Large intestine (tissue), 3 donors: Measurements from ENCODE around the gene MXRA7. TPM values are rescaled to one million over a fixed set of nuclear protein-coding genes. Genes with fewer than 3 reads are reported as not detected.
"Not testable (repeated sequence)": the region's sequence is repeated elsewhere in the genome, so short reads cannot be mapped to it uniquely, and the experiment has no call there.

Experiments used
- DNase-seq, 2 donors: peaks; one replicate each; pipeline versions ENCODE4 v3.0.0 to v3.0.0-alpha.2; 2013
- H3K27ac ChIP-seq: one replicate; pipeline ENCODE4 v1.5.1; 2013; ENCODE audit warnings: low read length
- H3K27me3 ChIP-seq: 2 replicates; pipeline ENCODE4 v1.6.1; 2013; ENCODE audit warnings: low read length; ENCODE audit not compliant: control insufficient read depth, insufficient read depth
- H3K36me3 ChIP-seq: 2 replicates; pipeline ENCODE4 v1.6.1; 2013; ENCODE audit warnings: low read length; ENCODE audit not compliant: control insufficient read depth, insufficient read depth
- H3K4me1 ChIP-seq: one replicate; pipeline ENCODE4 v1.6.1; 2013; ENCODE audit warnings: low read length; ENCODE audit not compliant: control insufficient read depth, insufficient read depth
- H3K4me3 ChIP-seq: one replicate; pipeline ENCODE4 v1.5.1; 2013; ENCODE audit warnings: low read length
- H3K9me3 ChIP-seq: one replicate; pipeline ENCODE4 v1.6.1; 2013; ENCODE audit warnings: mild to moderate bottlenecking, low read depth, low read length, moderate library complexity; ENCODE audit not compliant: control insufficient read depth
- WGBS: methylation state at CpG from one replicate; pipeline ENCODE4 v1.1.5; 2013; ENCODE audit warnings: low lambda C conversion rate; ENCODE audit not compliant: insufficient coverage; 5-methylcytosine and 5-hydroxymethylcytosine counted together
- polyA plus RNA-seq: library from polyadenylated mRNA; unstranded; fragments of 120-200 nt; gene quantifications from one replicate; pipeline ENCODE4 v1.2.1, GENCODE V29; 2013

MXRA7 gene
- polyA plus RNA-seq, 1 donor, result 55.5 TPM

DNA sequence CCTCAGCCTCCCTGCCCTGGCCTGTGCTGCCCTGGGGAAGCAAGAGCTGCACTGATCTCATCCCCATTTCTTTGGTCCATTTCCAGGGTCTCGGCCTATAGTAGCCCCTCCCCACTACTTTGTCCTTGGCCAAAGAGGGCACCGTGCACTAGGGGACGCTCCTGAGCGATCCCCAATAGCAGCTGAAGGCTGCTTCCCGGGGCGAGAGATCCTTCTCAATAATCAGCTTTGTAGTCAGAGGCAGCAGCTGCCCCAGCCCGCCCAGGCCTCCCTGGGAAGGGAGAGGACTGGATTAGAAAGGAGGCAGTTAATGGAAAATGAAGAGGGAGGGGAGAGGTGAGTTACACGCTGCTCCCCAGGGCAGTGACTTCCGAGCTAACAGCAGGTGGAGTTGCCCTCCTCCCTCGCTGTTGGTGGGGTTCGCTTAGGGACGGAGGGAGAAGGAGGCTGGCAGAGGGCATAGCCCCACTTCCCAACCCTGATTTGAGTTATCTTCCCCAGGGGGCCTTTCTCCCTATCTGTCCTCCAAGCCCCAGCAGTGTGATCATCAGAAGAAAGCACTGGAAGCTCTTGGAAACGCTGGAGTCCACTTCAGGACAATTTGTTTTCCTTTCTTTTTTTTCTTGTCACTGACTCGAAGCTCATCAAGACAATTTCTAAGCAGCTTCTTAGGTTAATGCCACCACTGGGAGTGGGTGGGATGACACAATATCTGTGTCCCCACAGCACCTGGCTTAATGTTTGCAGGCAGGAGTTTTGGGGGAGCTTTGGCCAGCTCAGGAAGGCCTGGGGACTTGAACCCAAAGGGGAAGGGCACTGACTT lies 2.6 kb downstream of the MXRA7 start:
- Histone ChIP-seq H3K4me3 (no peak overlapping the region), H3K27ac (peak overlapping the region; percentile 72), H3K9me3 (no peaks in the 10 kb centered on the region), H3K27me3 (peaks cover 2% of the 10 kb centered on the region), H3K4me1 (peaks cover 22% of the 10 kb centered on the region), H3K36me3 (peaks cover 3% of the 10 kb centered on the region)
- 41% methylated on average over 2 of the region's 14 CpGs for WGBS
- peak in 1 of 2 donors; percentile 45 for DNase-seq

DNA sequence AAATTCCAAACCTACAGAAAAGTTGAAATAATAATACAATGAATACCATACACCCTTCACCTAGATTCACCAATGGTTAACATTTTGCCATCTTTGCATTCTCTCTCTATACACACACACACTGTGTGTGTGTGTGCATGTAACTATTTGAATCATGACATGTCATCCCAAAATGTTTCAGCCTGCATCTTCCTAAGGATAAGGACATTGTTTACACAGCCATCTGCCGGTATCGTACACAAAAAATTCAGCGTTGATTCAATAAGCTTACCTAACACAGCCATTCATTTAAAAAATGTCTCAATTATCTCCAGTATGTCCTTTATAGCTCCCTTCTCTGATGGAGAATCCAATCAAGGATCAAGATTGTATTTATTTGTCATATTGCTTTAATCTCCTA lies 3.9 kb downstream of the MXRA7 start:
- no peak for DNase-seq
- no peak overlapping the region for H3K27ac ChIP-seq
- no CpG with 5 or more reads among the region's 3 CpGs for WGBS
- no peaks in the 10 kb centered on the region for H3K36me3 ChIP-seq
- peaks cover 24% of the 10 kb centered on the region for H3K4me1 ChIP-seq
- H3K27me3 ChIP-seq, result peaks cover 2% of the 10 kb centered on the region
- no peak overlapping the region for H3K4me3 ChIP-seq
- H3K9me3 ChIP-seq, result no peaks in the 10 kb centered on the region

- no peaks in the 10 kb centered on the region for H3K9me3 ChIP-seq
- H3K36me3 ChIP-seq, result no peaks in the 10 kb centered on the region
- no peak overlapping the region for H3K27ac ChIP-seq
- no peaks in the 10 kb centered on the region for H3K27me3 ChIP-seq
- no CpG with 5 or more reads among the region's 4 CpGs for WGBS
- DNase-seq, result no peak
- peaks cover 23% of the 10 kb centered on the region for H3K4me1 ChIP-seq
- H3K4me3 ChIP-seq, result no peak overlapping the region
Observed at GRCh38 chr17:76704805-76705204, 6.0 kb downstream of the MXRA7 start.

DNA sequence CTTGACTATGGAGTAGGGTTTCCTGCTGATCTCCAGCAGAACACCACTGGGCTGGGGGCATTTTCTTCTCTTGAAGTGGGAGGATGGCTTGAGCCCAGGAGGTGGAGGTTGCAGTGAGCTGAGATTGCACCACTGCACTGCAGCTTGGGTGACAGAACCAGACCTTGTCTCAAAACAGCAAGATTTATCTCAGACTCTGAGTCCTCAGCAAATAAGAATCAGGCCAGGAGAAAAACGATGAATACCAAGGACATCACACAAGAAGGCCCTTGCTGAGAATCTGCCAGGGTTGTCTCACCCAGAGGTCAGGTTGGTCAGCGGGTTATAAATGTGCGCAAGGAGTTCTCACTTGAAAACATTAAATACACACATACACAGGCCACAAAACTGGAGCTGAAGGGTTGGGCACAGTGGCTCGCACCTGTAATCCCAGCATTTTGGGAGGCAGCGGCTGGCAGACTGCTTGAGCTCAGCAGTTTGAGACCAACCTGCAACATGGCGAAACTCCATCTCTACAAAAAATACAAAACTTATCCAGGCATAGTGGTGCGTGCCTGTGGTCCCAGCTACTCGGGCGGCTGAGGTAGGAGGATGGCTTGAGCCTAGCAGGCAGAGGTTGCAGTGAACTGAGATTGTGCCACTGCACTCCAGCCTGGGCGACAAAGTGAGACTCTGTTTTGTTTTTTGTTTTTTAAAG lies 7.7 kb downstream of the MXRA7 start:
- Histone ChIP-seq H3K36me3 (no peaks in the 10 kb centered on the region), H3K4me1 (peaks cover 18% of the 10 kb centered on the region), H3K9me3 (no peaks in the 10 kb centered on the region), H3K27me3 (no peaks in the 10 kb centered on the region), H3K27ac (no peak overlapping the region), H3K4me3 (no peak overlapping the region)
- WGBS, result no CpG with 5 or more reads among the region's 10 CpGs
- DNase-seq, result no peak

DNA sequence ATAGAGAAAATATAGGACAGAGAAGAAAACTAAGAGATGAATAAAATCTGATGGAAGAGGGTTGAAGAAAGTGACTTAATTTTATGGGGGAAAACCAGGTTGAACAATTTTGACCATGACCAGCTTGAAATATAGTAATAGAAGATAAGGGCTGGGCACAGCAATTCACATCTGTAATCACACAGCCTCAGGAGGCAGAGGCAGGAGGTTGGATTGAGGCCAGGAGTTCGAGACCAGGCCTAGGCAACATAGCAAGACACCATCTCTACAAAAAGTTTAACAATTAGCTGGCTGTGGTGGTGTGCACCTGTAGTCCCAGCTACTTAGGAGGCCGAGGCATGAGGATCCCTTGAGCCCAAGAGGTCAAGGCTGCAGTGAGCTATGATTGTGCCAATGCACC lies 8.7 kb downstream of the MXRA7 start:
- Histone ChIP-seq H3K9me3 (no peaks in the 10 kb centered on the region), H3K36me3 (no peaks in the 10 kb centered on the region), H3K27ac (no peak overlapping the region), H3K4me3 (no peak overlapping the region), H3K27me3 (no peaks in the 10 kb centered on the region), H3K4me1 (peaks cover 26% of the 10 kb centered on the region)
- WGBS, result no CpG with 5 or more reads among the region's 2 CpGs
- DNase-seq, result no peak

DNA sequence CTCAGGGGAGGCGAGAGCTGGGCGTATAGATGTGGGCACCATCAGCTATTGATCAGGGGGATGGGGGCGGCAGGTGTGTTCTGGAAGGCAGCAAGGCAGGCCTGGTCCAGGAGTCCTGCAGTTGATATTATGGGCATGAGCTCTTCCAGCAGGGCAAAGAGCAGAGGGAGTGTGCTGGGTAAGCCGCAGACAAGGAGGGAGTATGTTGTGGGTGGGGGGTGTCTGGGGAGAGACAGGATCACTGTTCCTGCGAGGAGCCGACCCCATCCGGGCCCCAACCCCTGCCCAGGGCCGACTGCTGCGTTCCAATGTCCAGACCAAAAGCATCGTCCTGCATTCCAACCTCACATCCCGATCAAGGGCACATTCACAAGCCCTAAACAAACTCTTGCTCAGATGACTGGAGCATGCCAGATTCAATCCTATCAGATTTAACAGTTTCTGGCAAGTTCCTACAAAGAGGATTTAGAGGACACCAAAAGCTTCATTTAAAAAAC lies 9.2 kb downstream of the MXRA7 start:
- Histone ChIP-seq H3K36me3 (no peaks in the 10 kb centered on the region), H3K9me3 (no peaks in the 10 kb centered on the region), H3K27me3 (no peaks in the 10 kb centered on the region), H3K4me1 (peaks cover 29% of the 10 kb centered on the region), H3K4me3 (no peak overlapping the region), H3K27ac (peak overlapping the region; percentile 70)
- WGBS, result no CpG with 5 or more reads among the region's 11 CpGs
- peak in 1 of 2 donors; percentile 50 for DNase-seq

DNA sequence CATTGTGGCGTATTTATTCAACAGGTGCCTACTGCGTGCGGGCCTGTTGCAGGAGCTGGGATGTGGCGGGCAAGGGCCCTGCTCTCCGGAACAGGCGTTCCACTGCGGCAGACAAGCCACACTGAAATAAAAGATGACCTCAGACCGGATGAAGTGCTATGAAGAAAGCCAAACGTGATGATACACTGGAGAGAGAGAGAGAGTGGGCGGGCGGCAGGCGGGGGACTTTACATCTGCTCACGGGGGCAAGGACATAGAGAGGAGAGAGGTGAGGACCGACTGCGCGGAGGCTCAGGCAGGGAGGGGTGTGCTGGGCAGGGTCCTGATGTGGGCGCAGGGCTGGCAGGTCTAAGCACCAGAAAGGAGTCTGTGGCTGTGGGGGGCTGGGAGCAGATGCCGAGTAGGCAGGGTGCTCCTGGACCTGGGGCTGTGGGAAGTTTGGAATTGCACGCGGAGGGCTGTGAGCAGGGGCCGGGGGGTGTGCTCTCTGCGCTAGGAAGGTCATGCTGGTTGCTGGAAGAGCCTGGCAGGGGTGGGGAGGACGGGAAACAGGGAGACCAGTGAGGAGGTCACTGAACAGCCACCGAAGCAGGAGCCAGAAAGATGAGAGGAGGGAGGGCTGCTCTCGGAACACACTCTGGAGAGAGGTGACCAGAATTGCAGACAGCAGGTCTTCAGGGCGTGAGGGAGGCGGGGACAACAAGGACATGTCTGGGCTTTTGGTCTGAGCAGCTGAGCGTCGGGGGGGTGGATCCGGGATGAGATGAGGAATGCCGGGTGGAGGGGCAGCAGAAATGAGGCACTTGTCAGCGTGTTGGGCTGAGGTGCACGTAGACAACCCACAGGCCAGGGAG lies 9.9 kb downstream of the MXRA7 start:
- Histone ChIP-seq H3K9me3 (no peaks in the 10 kb centered on the region), H3K4me3 (peak overlapping the region; percentile 19), H3K4me1 (peaks cover 29% of the 10 kb centered on the region), H3K27me3 (no peaks in the 10 kb centered on the region), H3K27ac (peak overlapping the region; percentile 70), H3K36me3 (no peaks in the 10 kb centered on the region)
- no CpG with 5 or more reads among the region's 33 CpGs for WGBS
- peak; percentile 57 to 59 for DNase-seq

GRCh38 chr17:76700270-76700616 lies 10.5 kb downstream of the MXRA7 start:
- Histone ChIP-seq H3K4me1 (peaks cover 29% of the 10 kb centered on the region), H3K9me3 (no peaks in the 10 kb centered on the region), H3K36me3 (no peaks in the 10 kb centered on the region), H3K27me3 (no peaks in the 10 kb centered on the region), H3K27ac (peak overlapping the region; percentile 70), H3K4me3 (no peak overlapping the region)
- no peak for DNase-seq
- no CpG with 5 or more reads among the region's 8 CpGs for WGBS

DNA sequence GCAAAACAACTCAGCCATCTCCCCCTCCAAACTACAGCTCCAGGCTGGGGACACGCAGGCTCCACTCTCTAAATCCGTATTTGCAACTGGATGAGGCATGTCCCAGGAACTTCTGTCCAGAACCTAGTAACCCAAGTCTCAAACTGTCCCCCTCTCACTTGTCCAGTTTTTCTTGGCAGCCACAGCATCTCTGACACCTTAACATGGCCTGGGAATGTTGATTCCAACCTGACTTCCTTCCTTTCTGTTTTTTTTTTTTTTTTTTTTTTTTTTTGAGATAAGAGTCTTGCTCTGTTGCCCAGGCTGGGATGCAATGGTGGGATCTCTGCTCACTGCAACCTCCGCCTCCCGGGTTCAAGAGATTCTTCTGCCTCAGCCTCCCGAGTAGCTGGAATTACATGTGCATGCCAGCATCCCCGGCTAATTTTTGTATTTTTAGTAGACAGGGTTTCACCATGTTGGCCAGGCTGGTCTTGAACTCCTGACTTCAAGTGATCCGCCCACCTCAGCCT lies 12.2 kb downstream of the MXRA7 start:
- H3K9me3 ChIP-seq, H3K36me3 ChIP-seq, H3K27ac ChIP-seq, DNase-seq, H3K4me3 ChIP-seq, H3K27me3 ChIP-seq: not testable (repeated sequence)
- peaks cover 29% of the 10 kb centered on the region for H3K4me1 ChIP-seq
- WGBS, result no CpG with 5 or more reads among the region's 7 CpGs
